NCI-H2107 treated with DMSO at 0.1 percent for 48 hours (cell line): ENCODE measurements around the gene ARHGAP15.

Source experiments
- DNase-seq: peaks from one replicate; lab custom pipeline; 2025; ENCODE audit not compliant: unreplicated experiment; lab: John Stamatoyannopoulos, UW

The ARHGAP15 gene

DNA sequence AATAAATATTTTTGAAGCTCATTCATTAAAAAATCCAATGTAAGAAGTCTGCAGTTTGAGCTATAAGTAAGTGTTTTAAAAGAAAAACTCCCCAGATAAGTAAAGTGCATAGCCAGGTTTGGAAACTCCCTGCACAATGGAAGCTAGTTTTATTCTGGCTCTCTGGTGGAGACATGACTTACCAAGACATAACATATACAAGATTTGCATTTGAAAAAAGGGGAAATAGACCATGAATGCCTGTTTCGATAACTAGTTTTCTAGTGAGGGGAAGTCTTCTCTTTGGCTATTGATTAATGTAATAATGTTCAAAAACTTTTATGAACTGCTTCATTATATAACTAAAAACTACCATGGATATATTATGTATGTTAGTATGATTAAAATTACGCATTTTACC is 435.2 kb downstream of the ARHGAP15 start:
- DNase-seq = no peak

GRCh38 chr2:143571747-143572146 is 442.5 kb downstream of the ARHGAP15 start:
- DNase-seq = no peak

- DNase-seq = no peak
Observed at GRCh38 chr2:143572421-143572820, 443.2 kb downstream of the ARHGAP15 start.

GRCh38 chr2:143574069-143574468 is 444.9 kb downstream of the ARHGAP15 start:
- no peak for DNase-seq

DNA sequence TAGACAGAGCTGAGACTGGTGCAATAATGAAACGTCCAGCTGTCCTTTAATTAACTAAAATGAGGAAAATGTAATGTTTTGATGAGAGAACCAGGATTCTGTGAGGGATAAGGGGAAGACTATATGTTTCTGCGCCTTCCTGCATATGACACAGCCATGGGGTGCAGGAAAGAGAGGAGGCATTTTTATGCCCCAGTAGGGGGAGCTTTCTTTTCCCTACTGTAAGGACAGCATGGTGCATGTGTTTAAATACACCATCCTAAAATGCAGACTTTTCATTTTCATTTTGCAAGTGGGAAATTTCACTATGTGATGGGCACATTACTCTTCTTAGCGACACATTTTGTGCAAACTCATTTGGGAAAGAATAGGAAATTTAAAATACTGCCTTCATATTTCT is 446.1 kb downstream of the ARHGAP15 start:
- DNase-seq = no peak

DNA sequence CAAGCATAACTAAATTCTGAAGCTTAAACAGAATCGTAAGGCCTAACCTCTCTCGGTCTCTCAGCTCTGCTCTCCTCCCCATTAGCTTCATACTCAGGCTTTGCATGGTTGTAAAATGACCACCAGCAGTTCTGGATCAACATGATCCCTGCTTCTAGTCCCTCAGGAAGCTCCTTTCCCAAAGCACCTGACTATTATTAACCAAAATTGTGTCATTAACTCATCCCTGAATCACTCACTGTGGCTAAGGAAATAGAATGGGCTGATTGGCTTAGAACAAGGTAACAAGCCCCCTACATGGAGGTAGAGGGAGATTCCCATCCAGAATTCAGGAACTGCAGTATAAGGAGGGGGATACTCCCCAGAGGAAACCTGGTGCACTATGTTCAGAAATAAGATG is 448.3 kb downstream of the ARHGAP15 start:
- DNase-seq = no peak

DNA sequence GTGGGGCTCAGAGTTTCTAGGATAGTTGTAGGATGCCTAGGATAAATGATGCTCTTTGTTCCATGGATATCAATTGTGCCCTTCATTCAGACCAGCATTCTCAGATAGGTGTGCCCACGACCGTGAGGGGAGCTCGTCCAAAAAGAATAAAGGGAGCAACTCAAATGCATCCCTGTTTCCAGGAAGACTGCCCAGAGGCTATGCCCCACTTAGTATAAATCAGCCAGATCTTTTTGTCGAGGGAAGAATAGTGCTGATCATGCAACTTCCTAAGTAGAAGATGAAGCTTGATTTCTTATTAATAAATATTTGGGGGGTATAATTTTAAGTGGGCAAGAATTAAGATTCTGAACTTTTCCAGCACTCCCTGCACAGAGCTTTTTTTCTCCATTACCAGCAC is 450.2 kb downstream of the ARHGAP15 start:
- DNase-seq = no peak

DNA sequence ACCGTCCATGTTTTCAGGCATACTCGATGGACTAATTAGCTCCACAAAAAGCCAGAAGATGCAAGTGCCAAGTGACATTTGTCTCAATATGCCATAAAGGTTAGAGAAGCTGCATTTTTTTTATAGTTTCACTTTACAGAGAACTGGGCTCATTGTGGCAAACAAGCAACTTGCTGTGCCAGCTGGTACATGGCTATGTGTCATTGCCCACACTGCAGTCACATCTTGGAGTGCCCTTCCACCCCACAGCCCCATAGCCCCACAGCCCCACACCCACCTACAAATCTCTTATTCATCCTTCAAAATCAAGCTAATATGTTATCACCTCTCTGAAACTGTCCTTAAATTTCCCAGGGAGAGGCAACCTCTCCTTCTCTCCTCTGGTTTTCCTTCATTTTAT is 451.9 kb downstream of the ARHGAP15 start:
- no peak for DNase-seq

GRCh38 chr2:143582046-143582747 is 453.0 kb downstream of the ARHGAP15 start:
- DNase-seq = no peak

GRCh38 chr2:143584936-143585335 is 455.7 kb downstream of the ARHGAP15 start:
- DNase-seq = no peak

- no peak for DNase-seq
Observed at GRCh38 chr2:143586119-143586518, 456.9 kb downstream of the ARHGAP15 start.

- no peak for DNase-seq
Observed at GRCh38 chr2:143588746-143589145, 459.5 kb downstream of the ARHGAP15 start.

- no peak for DNase-seq
Observed at GRCh38 chr2:143594161-143594560, 464.9 kb downstream of the ARHGAP15 start.

DNA sequence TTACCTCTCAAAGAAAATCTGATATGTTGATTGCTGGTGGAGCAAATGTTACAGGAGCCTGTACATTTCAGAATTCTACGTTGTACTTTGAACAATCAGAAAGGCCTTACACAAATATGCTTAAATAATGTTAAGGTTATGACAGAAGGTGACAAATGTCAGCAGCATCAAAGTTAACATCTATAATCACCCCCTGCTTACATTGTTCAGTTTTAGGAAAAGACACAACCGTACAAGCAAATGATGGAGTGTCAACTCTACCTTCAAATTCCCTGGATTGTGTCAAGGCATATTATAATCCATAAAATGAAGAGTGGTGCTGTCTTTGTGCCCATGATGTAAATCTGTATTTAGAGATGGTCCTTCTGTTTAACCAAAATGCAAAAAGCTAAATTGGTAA is 465.5 kb downstream of the ARHGAP15 start:
- no peak for DNase-seq

GRCh38 chr2:143600116-143600515 is 470.9 kb downstream of the ARHGAP15 start:
- DNase-seq = no peak

DNA sequence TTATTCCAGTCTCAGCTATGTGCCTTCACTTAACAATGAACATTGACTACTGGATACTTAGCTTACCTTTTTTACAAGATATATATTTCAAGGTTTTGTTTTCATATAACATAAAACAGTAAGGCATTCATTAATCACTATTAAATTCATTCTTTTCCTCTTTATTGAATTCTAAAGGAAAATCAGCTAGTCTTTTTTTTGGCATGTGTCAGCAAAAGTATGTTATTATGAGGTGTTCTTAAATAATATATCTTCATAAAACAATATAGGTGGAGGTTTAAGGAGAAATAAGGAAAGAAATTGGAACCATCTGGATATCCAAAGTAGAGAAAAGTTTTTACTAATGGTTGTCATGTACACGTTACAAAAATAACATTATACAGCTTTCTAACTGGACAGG is 472.6 kb downstream of the ARHGAP15 start:
- no peak for DNase-seq

DNA sequence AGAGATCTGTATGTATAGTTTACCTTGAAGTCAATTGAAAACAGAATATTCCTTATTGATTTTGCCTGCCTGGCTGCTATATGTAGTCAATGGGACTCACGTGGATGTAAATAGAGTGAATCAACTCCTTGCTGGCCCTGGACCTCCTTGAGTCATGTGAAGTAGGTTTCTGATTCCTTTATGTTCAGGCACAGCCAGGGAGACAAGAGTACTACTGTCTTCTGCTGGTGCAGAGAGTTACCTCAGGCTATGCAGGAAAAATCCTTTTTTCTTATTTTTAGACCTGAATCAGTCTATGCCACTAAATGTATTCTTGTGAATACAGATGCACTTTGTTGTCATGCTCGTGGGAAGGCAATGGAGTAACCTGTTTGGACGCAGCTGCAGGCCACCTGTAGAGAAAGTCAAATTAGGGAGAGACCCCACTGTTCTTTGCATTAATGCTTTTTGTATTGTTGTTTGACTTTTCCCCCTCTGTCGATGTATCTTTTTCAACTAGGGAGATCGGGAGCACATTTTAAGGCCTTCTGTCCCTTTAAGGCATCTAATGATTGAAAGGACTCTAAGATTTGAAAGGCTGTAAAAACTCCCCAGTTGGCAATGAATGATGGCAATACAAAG is 473.9 kb downstream of the ARHGAP15 start:
- DNase-seq = no peak

- no peak for DNase-seq
Observed at GRCh38 chr2:143603846-143604565, 474.8 kb downstream of the ARHGAP15 start.

GRCh38 chr2:143604566-143604959 is 475.3 kb downstream of the ARHGAP15 start:
- no peak for DNase-seq

GRCh38 chr2:143607231-143608062 is 478.2 kb downstream of the ARHGAP15 start:
- no peak for DNase-seq

- no peak for DNase-seq
Observed at GRCh38 chr2:143608063-143608423, 478.8 kb downstream of the ARHGAP15 start.
